Right cardiac atrium (tissue), 5 donors: ENCODE data around the gene VWA8. TPM values are rescaled to one million over a fixed set of nuclear protein-coding genes. Genes with fewer than 3 reads are reported as not detected.
A peak's percentile ranks its signal among the peaks of the same experiment; 100 is the strongest.
"Not testable (repeated sequence)": the region's sequence is repeated elsewhere in the genome, so short reads cannot be mapped to it uniquely, and the experiment has no call there.

ENCODE experiments used
- ATAC-seq, 2 donors: fragments of 200-7000 bp; cut with Tn5 transposase; one replicate each; pipeline versions ENCODE4 v1.8.0 to v1.9.1; 2020; ENCODE audit warnings: moderate library complexity in 2 of 2, mild to moderate bottlenecking in 1 of 2
- DNase-seq, 3 donors: peaks; one replicate each; pipeline ENCODE4 v3.0.0-alpha.2; 2020
- H3K27ac ChIP-seq: one replicate; pipeline ENCODE4 v1.5.1; 2013; ENCODE audit warnings: mild to moderate bottlenecking, low read length, control low read depth, moderate library complexity
- H3K27me3 ChIP-seq: one replicate; pipeline ENCODE4 v1.6.1; 2013; ENCODE audit not compliant: control insufficient read depth, insufficient read depth
- H3K4me1 ChIP-seq: one replicate; pipeline ENCODE4 v1.6.1; 2013; ENCODE audit warnings: low read length; ENCODE audit not compliant: control insufficient read depth, insufficient read depth
- H3K4me3 ChIP-seq: one replicate; pipeline ENCODE4 v1.5.1; 2013; ENCODE audit warnings: low read length, control low read depth
- H3K9me3 ChIP-seq: one replicate; pipeline ENCODE4 v1.6.1; 2013; ENCODE audit warnings: low read length; ENCODE audit not compliant: control insufficient read depth
- WGBS: extraction: QIAGEN DNeasy Blood & Tissue Kit; methylation state at CpG from one replicate; pipeline ENCODE4 v1.1.7; 2013; 5-methylcytosine and 5-hydroxymethylcytosine counted together
- intact Hi-C, 4 donors: fragments of 100-400 bp; cut with DNase I; formaldehyde crosslinking; loops; one replicate each; pipeline versions ENCODE4 v1.11.0 to v1.14.0; 2022 to 2023
- polyA plus RNA-seq: library from polyadenylated mRNA; stranded (reverse); fragments of 200-250 nt; gene quantifications from one replicate; pipeline ENCODE4 v1.2.3, GENCODE V29; 2013
- total RNA-seq, 4 donors: library from RNA; stranded (reverse); fragmentation: NEBNext Ultra II Directional; extraction: Animal tissue kit (Norgen Biotek cat#: 25700); gene quantifications; one replicate each; pipeline ENCODE4 v1.2.1, GENCODE V29; 2021
- donor health status: healthy with polysubstance abuse.
- donor health status: DM: no; HTN: yes; CAD: no.
- donor health status: DM: no; HTN: no; CAD: no.
- donor health status: DM: no; HTN: yes; CAD: no; lungs with severe emphysema.
- donor health status: DM: yes; HTN: yes; CAD: no.

The VWA8 gene
- total and polyA plus RNA-seq, 5 donors = 11.7 to 41.7 (median 34.0) TPM

GRCh38 chr13:41922894-41923293, 38.0 kb downstream of the VWA8 start:
- DNase-seq, H3K4me3 ChIP-seq, ATAC-seq, H3K4me1 ChIP-seq, H3K9me3 ChIP-seq, H3K27ac ChIP-seq, H3K27me3 ChIP-seq, intact Hi-C loops: not testable (repeated sequence)
- 98% methylated on average over 4 of the region's 4 CpGs for whole genome bisulfite sequencing

- H3K9me3 ChIP-seq = no peaks in the 10 kb centered on the region
- no peak overlapping the region for H3K27ac ChIP-seq
- WGBS = 84% methylated on average over 5 of the region's 5 CpGs
- no peak overlapping the region for H3K4me3 ChIP-seq
- ATAC-seq (peak; percentile 26 to 33), DNase-seq (no peak)
- intact Hi-C loops = no loop called here
- peaks cover 10% of the 10 kb centered on the region for H3K4me1 ChIP-seq
- H3K27me3 ChIP-seq = no peaks in the 10 kb centered on the region
Measured at GRCh38 chr13:41919741-41920487, 41.0 kb downstream of the VWA8 start.

- H3K9me3 ChIP-seq = no peaks in the 10 kb centered on the region
- DNase-seq (no peak), ATAC-seq (peak; percentile 16 to 68)
- peaks cover 10% of the 10 kb centered on the region for H3K4me1 ChIP-seq
- no peak overlapping the region for H3K4me3 ChIP-seq
- no peaks in the 10 kb centered on the region for H3K27me3 ChIP-seq
- intact Hi-C loops = no loop called here
- WGBS = 37% methylated on average over 3 of the region's 3 CpGs
- no peak overlapping the region for H3K27ac ChIP-seq
Measured at GRCh38 chr13:41919031-41919740, 41.7 kb downstream of the VWA8 start.

- DNase-seq = no peak
- intact Hi-C loops = no loop called here
- no peaks in the 10 kb centered on the region for H3K9me3 ChIP-seq
- 69% methylated on average over 1 of the region's 1 CpG for WGBS
- peaks cover 11% of the 10 kb centered on the region for H3K4me1 ChIP-seq
- no peak for ATAC-seq
- no peaks in the 10 kb centered on the region for H3K27me3 ChIP-seq
- no peak overlapping the region for H3K27ac ChIP-seq
- H3K4me3 ChIP-seq = no peak overlapping the region
Measured at GRCh38 chr13:41917641-41918040, 43.3 kb downstream of the VWA8 start.

- H3K4me3 ChIP-seq = no peak overlapping the region
- no peaks in the 10 kb centered on the region for H3K27me3 ChIP-seq
- intact Hi-C loops = no loop called here
- WGBS = 33% methylated on average over 5 of the region's 5 CpGs
- no peaks in the 10 kb centered on the region for H3K9me3 ChIP-seq
- peak overlapping the region; percentile 35 for H3K27ac ChIP-seq
- ATAC-seq (no peak), DNase-seq (no peak)
- peaks cover 11% of the 10 kb centered on the region for H3K4me1 ChIP-seq
Measured at GRCh38 chr13:41916173-41916954, 44.5 kb downstream of the VWA8 start.

GRCh38 chr13:41915081-41915480, 45.8 kb downstream of the VWA8 start:
- peaks cover 11% of the 10 kb centered on the region for H3K4me1 ChIP-seq
- DNase-seq = no peak
- intact Hi-C loops = no loop called here
- H3K27ac ChIP-seq = peak overlapping the region; percentile 64
- no peaks in the 10 kb centered on the region for H3K27me3 ChIP-seq
- no peak for ATAC-seq
- H3K9me3 ChIP-seq = no peaks in the 10 kb centered on the region
- no peak overlapping the region for H3K4me3 ChIP-seq

GRCh38 chr13:41914552-41914951, 46.4 kb downstream of the VWA8 start:
- no peak overlapping the region for H3K27ac ChIP-seq
- ATAC-seq (no peak), DNase-seq (no peak)
- no peaks in the 10 kb centered on the region for H3K9me3 ChIP-seq
- intact Hi-C loops = no loop called here
- no peaks in the 10 kb centered on the region for H3K27me3 ChIP-seq
- peaks cover 8% of the 10 kb centered on the region for H3K4me1 ChIP-seq
- H3K4me3 ChIP-seq = no peak overlapping the region

GRCh38 chr13:41909506-41909905, 51.4 kb downstream of the VWA8 start:
- Histone ChIP-seq H3K9me3 (no peaks in the 10 kb centered on the region), H3K4me3 (no peak overlapping the region), H3K27ac (no peak overlapping the region), H3K27me3 (no peaks in the 10 kb centered on the region), H3K4me1 (peaks cover 2% of the 10 kb centered on the region)
- DNase-seq (no peak), ATAC-seq (no peak)
- 94% methylated on average over 2 of the region's 2 CpGs for WGBS
- intact Hi-C loops = loop anchor here in 1 of 4 donors (10.0 kb wide), 1 partner anchor 135 kb away; the partner anchor contains the start of gene DGKH

GRCh38 chr13:41905600-41906254, 55.2 kb downstream of the VWA8 start:
- no peak for DNase-seq
- Histone ChIP-seq H3K27me3 (no peaks in the 10 kb centered on the region), H3K27ac (no peak overlapping the region), H3K4me1 (no peaks in the 10 kb centered on the region), H3K9me3 (no peaks in the 10 kb centered on the region), H3K4me3 (no peak overlapping the region)
- WGBS = 51% methylated on average over 2 of the region's 2 CpGs
- intact Hi-C loops = loop anchor here in 1 of 4 donors (10.0 kb wide), 1 partner anchor 139 kb away; the partner anchor contains the start of gene DGKH
- peak; percentile 45 to 50 for ATAC-seq

- Histone ChIP-seq H3K4me1 (no peaks in the 10 kb centered on the region), H3K4me3 (no peak overlapping the region), H3K27ac (no peak overlapping the region), H3K27me3 (no peaks in the 10 kb centered on the region), H3K9me3 (no peaks in the 10 kb centered on the region)
- intact Hi-C loops = loop anchor here in 1 of 4 donors (10.0 kb wide), 1 partner anchor 144 kb away; the partner anchor contains the start of gene DGKH
- ATAC-seq (no peak), DNase-seq (no peak)
Measured at GRCh38 chr13:41900918-41901317, 60.0 kb downstream of the VWA8 start.
